ENCODE results near the gene IFIT1. TPM values are rescaled to one million over a fixed set of nuclear protein-coding genes. Genes with fewer than 3 reads are reported as not detected.

The IFIT1 gene
- total RNA-seq, 4 donors from 2014 or later: 3.3 to 9.3 (median 6.8) TPM

GRCh38 chr10:89374713-89375141, 17.7 kb upstream of the IFIT1 start:
- Histone ChIP-seq H3K27ac (peak overlapping the region; percentile 27 to 89 (median 72)), H3K4me1 (peaks cover 0 to 25% (median 0%) of the 10 kb centered on the region in 4 donors), H3K4me3 (no peak overlapping the region), H3K9me3 (no peaks in the 10 kb centered on the region), H3K27me3 (no peaks in the 10 kb centered on the region), H3K36me3 (no peaks in the 10 kb centered on the region)
- DNase-seq: no peak
- TF ChIP-seq CTCF (IDR thresholded peaks at IDR 0.05) (no peak), POLR2A (IDR thresholded peaks at IDR 0.05) (no peak)

DNA sequence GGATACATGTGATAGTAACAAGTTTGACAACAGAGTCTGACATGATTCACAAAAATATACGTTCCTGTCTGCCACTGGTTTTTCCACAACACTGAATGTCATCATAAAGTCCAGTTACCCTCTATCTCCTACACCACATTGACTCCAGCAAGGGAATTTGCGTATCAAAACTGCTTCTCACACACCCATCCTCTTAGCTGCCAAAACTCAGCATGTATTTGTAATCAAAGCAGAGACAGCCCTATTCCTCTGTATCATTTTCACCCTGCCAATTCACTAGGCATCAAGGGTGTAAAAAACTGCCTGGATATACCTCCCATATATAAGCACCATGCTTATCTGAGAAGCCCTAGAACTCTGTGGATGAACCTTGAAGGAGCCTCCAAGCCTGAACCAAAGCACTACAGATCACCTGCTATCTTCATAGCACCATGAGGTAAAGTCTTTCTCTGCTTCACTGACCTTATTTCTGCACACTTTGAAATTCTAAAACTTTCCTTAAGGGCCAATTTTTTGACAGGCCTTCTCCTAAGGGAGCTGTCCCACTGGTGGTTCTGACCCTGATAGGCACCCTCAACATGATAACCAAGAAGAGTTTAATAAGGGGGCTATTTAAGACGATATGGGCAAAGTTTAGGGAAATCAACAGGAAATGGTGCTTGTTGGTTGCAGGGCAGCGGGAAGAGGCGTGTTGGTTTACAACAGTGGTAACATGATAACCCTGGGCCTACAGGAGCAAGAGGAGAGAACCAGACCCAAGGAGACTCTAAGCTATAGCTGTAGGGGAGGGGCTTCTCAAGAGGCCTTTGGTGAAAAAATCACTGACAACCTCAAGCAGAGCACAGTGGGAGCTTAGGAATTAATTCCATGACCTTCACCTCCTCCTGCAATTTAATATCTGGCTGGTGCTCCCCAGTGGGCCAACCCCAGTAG, 14.5 kb upstream of the IFIT1 start, which contains the start of gene IFIT1B:
TSS of gene IFIT1B (plus strand) at position 352 of the 933 bp plus-strand sequence. CDS start at position 432, 80 bp downstream.
- Histone ChIP-seq H3K4me1 (peaks cover 0 to 22% (median 0%) of the 10 kb centered on the region in 4 donors), H3K27me3 (no peaks in the 10 kb centered on the region), H3K36me3 (no peaks in the 10 kb centered on the region), H3K4me3 (no peak within 1 kb of the TSS), H3K9me3 (no peaks in the 10 kb centered on the region), H3K27ac (no peak within 1 kb of the TSS)
- TF ChIP-seq CTCF (IDR thresholded peaks at IDR 0.05) (no peak), POLR2A (IDR thresholded peaks at IDR 0.05) (no peak)
- DNase-seq: no peak

GRCh38 chr10:89379103-89379502, 13.3 kb upstream of the IFIT1 start:
- Histone ChIP-seq H3K27ac (no peak overlapping the region), H3K4me1 (peaks cover 0 to 12% (median 0%) of the 10 kb centered on the region in 4 donors), H3K27me3 (no peaks in the 10 kb centered on the region), H3K4me3 (no peak overlapping the region), H3K9me3 (no peaks in the 10 kb centered on the region), H3K36me3 (no peaks in the 10 kb centered on the region)
- no peak for DNase-seq
- TF ChIP-seq CTCF (IDR thresholded peaks at IDR 0.05): no peak
- no peak for TF ChIP-seq POLR2A (IDR thresholded peaks at IDR 0.05)

DNA sequence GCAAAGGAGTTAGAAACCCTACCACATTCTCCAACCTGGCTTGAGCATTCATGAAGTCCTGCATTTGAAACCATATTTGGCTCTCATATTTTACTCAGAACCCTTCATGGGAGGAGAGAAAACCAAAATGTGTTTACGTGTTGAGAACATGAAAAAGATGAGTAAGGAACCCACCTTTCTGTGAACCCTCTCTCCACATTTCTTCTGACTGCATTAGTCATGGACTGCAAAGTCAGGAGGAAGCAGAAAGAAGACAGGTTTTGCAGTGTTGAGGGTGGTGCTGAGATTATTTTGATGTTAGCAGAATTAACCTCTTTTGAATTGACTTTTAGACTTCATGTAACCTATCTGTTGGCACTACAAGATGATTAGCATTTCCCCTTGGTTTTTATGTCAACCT, 9.7 kb upstream of the IFIT1 start:
- DNase-seq: no peak
- TF ChIP-seq POLR2A (IDR thresholded peaks at IDR 0.05) (no peak), CTCF (IDR thresholded peaks at IDR 0.05) (no peak)
- H3K36me3 ChIP-seq: no peaks in the 10 kb centered on the region
- H3K9me3 ChIP-seq: no peaks in the 10 kb centered on the region
- no peaks in the 10 kb centered on the region for H3K27me3 ChIP-seq
- H3K4me1 ChIP-seq: no peaks in the 10 kb centered on the region
- no peak overlapping the region for H3K27ac ChIP-seq
- no peak overlapping the region for H3K4me3 ChIP-seq

DNA sequence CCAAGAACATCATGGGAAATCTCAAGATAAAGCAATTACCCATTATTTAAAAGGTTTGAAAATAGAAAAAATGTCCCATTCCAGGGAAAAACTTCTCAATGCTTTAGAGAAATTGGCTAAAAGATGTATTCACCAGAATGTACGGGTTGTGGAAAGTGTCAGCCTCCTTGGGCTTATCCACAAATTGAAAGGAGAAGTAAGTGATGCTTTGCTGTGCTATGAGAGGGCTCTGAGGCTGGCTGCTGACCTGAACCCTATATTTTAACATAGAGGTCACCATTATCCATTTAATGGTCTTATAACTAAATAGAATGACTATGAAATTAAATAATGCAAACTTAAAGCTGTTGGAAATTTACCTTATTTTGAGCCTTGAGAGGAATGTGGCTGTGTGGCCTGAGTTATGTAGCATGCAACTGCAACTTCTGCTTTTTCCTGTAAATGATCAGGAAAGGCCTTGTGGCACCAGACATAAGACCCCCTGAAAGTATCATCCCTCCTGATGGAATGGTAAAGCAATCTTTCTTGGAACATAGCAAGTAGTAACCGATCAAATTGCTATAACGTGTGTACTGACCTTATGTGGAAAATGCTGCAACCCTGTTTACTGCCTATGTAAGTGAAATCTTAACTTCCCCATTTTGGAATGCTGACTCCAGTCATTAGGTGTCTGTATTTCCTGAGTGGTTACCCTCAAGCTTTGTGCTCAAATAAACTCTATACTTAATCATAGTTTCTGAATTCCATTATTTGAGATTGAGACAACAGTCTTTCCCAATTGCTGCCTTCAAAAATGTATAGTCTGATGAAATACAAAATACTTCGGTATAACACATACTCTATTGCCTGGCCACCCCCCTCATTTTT, 7.7 kb upstream of the IFIT1 start:
- no peaks in the 10 kb centered on the region for H3K27me3 ChIP-seq
- H3K27ac ChIP-seq: no peak overlapping the region
- H3K4me1 ChIP-seq: no peaks in the 10 kb centered on the region
- H3K4me3 ChIP-seq: no peak overlapping the region
- H3K9me3 ChIP-seq: no peaks in the 10 kb centered on the region
- no peak for TF ChIP-seq CTCF (IDR thresholded peaks at IDR 0.05)
- no peak for TF ChIP-seq POLR2A (IDR thresholded peaks at IDR 0.05)
- H3K36me3 ChIP-seq: no peaks in the 10 kb centered on the region
- no peak for DNase-seq

All from Peyer's patch (tissue), 4 donors.